ENCODE results near the gene ZNF200.

DNA sequence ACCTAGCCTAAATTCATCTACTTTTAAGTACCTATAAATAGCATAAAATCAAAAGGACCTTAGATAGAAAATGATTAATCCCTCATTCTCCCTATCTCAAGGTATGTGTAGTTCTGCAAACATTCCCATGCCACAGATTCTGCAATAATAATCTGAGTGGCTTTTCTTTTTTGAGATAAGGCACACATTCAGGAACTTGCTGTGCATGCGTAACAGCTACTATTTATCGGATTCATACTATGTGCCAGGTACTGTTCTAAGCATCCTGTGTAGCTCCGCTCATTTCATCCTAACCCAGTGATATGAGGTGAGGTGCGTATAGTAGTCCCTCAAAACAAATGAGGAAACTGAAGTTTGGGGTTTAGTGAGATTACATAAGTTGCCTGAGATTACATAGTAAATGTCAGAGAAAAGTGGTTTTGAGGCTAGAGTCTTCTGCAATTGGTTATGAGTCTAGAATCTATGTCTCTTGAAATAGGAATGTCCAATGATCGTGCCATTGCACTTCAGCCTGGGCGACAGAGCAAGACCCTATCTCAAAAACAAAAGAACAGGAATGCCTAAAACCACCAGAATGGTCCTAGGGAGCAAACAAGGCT is 46.4 kb upstream of the ZNF200 start:
- TF ChIP-seq EZH2phosphoT487 (IDR thresholded peaks at IDR 0.05; ENCODE audit: low read depth, severe bottlenecking, unreplicated experiment) (no peak), EZH2 (IDR thresholded peaks at IDR 0.05; ENCODE audit: borderline replicate concordance) (no peak)
- TF ChIP-seq, protein P1, sequence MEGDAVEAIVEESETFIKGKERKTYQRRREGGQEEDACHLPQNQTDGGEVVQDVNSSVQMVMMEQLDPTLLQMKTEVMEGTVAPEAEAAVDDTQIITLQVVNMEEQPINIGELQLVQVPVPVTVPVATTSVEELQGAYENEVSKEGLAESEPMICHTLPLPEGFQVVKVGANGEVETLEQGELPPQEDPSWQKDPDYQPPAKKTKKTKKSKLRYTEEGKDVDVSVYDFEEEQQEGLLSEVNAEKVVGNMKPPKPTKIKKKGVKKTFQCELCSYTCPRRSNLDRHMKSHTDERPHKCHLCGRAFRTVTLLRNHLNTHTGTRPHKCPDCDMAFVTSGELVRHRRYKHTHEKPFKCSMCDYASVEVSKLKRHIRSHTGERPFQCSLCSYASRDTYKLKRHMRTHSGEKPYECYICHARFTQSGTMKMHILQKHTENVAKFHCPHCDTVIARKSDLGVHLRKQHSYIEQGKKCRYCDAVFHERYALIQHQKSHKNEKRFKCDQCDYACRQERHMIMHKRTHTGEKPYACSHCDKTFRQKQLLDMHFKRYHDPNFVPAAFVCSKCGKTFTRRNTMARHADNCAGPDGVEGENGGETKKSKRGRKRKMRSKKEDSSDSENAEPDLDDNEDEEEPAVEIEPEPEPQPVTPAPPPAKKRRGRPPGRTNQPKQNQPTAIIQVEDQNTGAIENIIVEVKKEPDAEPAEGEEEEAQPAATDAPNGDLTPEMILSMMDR (IDR thresholded peaks at IDR 0.05; ENCODE audit: poor library complexity), result no peak

Data from hepatocyte (in vitro differentiated cells).